GM21786 (cell line): Measurements from ENCODE around the gene LPCAT4.

Experiments
- ATAC-seq: cut with Tn5 transposase; IDR thresholded peaks from one replicate; pipeline ENCODE4 v1.9.1; 2021; ENCODE audit not compliant: unreplicated experiment

Gene LPCAT4

DNA sequence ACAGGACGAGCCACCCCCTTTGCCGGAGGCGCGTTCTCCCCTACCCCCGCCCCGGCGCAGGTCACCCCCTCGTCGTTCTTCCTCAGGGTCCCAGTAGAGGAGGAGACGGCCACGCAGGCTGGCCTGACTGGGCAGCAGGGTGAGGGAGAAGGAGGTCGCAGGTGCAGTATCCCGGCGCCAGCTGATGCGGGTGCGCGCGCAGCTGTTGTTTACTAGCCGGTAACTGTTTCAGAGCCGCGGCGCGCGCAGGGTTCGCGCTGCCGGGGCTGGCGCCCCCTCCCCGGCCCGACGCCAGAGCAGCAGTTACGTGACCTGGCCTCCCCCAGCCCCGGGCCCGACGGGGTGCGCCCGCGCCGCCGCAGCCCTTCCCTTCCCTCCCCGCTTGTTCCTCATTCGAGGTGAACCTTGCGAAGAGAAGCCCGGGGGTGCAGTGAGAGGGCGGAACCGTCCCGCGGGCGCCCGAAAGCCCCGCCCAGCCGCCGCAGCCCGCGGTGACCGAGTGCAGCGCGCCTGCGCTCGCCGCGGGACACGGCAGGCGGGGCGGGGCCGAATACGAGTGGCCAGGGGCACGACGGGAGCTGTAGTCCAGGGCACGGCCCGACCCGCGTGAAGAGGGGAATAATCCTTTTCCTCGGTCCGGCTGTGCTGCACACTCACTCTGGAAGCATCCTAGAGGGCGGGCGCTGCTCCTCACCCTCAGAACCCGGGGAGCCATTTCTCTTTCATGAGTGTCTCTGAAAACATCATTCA is 29.3 kb downstream of the LPCAT4 start, which contains the start of gene SLC12A6:
TSS of gene SLC12A6 (minus strand) at position 225 of the 750 bp plus-strand sequence. CDS start 1,101 bp downstream, outside the sequence.
- peak; percentile 64 for ATAC-seq

DNA sequence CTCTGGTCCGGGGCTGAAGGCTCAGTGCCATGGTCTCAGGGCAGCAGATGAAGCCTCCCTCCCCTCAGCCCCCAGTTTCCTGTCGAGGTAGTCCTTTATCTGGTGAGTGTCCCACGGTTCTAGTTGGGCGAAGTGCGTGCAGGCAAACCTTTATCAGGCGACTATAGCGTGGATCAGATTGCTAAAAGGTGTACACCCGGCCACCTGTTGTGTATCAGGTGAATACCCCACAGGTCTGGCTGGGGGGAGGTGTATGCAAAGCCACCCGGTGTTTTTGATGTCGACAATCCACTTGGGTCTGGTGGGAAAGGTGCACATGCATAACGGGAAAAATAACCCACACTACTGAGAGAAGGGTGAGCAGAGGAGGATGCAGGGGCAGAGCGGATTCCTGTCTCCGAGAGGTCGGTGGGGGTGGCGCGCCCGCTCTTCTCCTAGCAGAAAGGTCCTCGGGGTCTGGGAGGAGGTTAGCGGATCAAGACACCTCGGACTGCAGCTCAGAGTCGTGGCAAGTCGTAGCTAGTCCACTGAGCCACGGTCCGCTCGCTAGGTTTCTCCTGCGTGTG is 29.9 kb downstream of the LPCAT4 start:
- no peak for ATAC-seq

DNA sequence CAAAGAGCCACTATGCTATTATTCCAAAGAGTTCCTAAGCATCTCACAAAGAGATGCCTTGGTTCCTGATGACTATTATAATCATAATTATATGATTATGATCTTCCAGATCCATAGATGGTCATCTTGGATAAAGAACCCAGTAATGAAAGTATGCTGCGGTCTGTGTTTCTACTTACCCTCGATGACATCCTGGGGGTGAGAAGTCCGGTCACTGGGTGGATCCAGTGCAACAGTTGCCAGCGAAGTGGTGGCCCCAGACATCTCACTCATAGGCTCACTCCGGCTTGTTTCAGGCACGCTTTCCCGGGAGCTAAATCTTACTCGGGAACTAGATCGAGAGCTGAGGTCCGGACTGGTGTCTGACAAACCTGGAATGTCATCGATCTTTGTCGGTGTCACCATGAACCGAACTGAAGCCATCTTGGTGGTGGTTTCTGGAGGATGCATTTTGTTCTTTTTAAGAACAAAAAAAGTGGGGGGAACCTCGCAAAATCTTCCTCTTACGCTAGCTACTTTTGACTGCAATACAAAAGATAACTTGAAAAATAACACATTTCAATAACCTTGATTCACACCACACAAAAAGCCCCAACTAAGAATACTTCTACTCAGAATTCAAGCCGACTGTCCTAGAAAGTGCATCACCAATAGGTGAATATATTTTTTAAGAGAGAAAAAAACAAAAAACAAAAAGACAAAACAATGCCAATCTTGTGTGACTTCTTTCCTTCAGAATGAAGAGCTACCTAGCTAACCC is 30.6 kb downstream of the LPCAT4 start:
- ATAC-seq = no peak

DNA sequence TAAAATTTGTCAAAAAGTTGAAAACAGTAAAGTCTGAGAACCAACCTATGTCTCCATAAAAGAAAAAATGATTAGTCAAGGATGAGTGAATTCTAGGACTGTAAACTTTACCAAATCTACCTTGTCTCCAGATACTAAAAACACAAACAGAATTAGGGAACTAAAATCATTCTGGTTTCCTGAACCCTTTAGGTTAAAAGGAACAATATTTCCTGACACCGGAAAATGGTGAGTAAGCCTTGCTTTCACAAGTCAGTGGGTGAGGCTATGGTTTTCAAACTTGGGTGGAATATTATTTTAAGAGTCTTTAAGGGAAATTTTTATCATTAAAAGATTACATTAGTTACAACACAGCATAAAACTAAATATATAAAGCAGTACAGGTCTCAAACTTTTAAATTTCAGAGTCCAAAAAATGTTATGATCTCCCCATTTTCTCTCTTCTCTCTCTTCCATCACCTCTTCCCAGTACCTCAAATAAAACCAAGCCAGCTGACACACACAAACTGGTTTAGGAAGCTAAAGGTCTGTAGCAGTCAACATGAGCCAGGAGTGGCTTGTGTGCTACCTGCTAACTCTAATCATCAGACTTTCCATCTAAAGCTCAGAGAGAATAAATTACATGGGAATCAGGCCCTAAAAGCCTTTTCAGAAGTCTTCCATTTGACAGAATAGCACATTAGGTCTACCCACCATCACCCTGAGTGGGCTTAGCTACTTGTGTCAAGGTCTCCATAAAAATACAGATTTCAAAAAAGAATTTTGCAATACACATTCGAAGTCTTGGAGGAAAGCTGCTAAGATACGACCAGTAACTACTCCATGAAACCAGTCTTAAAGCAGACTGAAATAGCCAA is 31.6 kb downstream of the LPCAT4 start:
- no peak for ATAC-seq

DNA sequence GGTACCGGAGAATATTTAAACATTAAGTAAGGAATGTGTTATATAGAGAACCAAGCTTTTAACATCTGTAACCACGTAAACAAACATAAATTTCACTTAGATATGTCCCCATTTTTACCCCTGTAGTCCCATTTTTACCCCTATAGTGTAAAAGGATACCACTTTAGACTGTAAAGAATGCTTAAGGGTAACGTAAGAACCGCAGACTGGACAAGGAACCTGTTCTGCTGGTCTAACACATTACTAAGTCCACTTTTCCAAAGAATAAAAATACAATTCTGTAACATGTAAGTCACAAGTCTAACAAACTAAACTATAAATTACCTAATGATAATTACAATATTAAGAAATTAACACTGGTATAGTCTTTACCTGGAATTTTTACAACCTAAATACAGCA is 32.3 kb downstream of the LPCAT4 start:
- ATAC-seq = no peak

DNA sequence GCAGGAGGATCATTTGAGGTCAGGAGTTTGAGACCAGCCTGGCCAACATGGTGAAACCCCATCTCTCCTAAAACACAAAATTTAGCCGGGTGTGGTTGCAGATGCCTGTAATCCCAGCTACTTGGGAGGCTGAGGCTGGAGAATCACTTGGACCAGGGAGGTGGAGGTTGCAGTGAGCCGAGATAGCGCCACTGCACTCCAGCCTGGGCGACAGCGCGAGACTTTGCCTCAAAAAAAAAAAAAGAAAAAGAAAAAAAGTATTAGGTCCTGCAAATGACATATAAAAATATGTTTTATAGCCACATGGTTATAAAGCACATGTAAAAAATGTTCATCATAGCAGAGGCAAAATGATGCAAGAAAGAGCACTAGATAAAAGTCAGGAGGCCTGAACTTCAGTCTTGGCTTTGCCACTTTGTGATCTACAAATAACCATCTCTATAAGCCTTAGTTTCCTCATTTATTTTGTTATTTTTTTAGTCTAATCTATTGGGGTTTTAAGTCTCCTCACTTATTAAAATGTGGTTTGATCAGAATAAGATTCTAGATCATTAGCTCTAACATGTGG is 34.4 kb downstream of the LPCAT4 start:
- ATAC-seq = no peak

DNA sequence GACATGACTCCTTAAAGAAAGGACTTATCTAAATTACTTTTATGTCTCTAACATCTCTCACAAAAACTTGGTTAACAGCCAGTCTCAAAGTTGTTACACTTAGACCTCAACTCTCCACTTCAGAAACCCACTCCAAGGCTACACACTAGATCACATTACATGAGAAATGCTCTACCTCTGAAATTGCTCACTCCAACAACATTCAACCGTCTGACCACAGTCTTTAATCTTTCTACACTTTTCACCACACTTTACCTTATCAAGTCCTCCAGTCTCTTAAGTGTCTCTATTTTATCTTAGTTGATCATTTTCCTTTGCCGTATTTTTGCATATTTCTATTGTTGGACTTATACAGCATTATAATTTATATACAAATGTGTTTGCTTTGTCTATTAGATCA is 35.2 kb downstream of the LPCAT4 start:
- no peak for ATAC-seq

DNA sequence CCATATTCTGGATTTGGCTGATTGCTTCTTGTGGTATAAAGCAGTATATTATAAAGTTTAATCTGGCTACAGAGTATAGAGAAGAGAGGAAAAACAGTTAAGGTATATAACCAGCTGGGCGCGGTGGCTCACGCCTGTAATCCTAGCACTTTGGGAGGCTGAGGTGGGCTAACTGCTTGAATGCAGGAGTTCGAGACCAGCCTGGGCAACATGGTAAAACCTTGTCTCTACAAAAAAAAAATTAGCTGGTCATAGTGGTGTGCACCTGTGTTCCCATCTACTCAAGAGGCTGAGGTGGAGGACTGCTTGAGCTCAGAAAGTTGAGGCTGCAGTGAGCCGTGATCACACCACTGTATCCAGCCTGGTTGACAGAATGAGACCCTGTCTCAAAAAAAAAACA is 36.7 kb downstream of the LPCAT4 start:
- no peak for ATAC-seq

DNA sequence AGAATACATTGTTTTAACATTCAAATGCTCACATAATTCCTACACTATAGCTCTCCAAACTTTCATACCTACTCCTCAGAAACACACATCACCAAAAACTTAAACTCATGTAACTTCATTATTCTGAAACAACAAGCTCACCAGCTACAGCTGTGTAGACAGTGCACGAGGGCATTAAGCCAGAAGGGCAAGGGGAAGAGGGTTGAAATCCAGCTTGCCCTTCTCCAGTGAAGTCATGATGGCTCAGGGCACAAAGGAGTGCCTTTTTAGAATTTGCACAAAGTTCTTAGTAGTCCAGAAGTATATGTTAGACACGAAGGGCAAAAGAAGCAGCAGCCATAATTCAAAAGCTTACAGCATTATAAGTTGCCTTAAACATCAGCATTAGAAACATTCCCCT is 38.0 kb downstream of the LPCAT4 start:
- no peak for ATAC-seq

DNA sequence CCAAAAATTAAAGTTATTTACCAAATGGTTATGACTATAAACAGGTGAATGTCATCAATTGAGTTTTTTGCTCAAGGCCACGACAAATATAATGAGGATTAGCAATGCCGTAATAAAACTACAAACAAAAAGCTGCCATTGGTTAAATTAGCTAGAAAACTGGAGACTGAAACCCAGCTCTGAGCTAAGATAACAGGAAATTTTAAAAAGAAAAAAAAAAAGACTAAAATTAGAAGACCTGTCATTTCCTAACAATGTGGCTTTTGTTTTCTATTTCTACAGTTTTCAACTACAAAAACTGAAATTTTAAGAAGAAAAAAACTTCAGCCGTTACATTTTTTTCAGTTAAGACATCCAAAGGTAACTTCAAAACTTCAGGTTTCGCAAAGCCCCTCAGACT is 39.1 kb downstream of the LPCAT4 start:
- no peak for ATAC-seq

DNA sequence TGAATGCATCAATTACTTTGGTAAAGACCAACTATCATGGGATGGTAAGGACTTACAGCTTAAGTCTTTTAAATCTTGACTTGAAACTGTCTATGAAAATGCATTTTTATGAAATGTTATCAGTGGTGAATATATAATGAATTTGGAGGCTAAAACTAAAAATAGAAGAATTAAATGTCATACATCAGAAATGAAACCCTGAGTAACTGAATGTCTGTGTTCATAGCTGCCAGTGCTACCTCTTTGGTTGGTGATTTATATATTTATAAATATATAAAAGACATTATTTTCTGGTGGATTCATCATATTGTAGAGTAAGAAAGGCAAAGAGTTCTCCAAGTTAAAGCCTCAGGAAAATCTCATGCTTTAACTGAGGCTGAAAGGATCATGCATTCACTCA is 41.6 kb downstream of the LPCAT4 start:
- ATAC-seq = no peak

DNA sequence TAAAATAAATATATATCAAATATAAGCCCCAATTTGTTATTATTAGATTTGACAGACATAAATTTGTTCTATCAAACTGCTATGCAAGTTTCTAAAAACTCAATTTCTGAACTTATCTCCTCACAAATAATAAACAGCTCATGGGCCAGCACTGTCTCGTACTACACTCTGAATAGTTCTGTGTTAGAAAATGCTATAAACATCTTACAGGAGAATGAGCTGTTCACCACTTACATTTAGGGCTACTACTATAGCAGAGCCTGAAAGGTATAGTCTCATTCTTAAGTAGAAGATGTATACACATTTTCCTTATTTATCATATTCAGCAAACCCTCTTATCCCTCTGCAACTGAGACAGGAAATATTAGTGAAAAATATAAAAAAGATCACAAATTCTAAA is 42.1 kb downstream of the LPCAT4 start:
- ATAC-seq = no peak

DNA sequence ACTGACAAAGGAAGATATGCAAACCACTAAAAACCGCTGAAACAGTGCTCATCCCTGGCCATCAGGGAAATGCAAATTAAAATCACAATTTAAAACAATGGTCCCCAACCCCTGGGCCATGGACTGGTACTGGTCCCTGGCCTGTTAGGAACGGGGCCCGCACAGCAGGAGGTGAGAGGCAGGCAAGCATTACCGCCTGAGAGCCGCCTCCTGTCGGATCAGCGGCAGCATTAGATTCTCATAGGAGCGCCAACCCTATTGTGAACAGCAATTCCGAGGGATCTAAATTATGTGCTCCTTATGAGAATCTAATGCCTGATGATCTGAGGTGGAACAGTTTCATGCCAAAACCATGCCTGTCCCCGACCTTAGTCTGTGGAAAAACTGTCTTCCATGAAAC is 43.8 kb downstream of the LPCAT4 start:
- ATAC-seq = no peak

DNA sequence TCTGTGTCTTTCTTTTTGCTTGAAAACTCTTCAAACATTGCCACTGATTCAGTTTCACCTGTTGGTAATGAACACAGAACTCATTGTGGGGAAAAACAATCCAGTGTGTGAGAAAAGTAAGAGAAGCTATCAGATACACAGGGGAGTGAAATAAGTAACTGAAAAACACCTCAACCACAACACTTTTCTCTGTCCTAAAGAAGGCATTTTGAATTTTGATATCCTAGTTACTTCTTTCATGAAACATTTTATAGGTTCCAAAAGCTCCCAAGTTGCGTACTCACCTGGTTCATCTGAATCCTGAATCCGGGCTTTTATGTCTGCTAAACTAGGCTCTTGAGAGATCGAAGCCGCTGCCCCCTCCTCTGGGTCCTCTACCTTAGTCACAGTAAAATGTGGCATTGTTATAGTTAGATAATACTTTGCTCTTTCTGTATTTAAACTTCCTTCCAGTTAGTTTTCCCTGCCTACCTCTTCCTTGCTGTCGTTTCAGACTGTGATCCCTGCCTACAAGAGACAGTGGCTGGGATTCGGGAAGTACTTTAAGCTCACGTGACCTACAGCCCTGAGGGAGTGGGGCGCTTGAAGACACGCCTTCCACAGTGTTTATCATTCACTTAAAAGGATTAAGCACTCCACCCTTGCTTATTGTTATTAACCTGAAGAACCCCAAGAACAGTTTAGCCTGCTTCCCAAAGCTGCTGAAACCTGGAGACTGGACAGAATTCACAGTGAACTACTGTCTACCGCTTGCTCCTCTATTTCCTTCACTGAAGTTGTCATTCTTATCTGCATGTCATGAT is 48.5 kb downstream of the LPCAT4 start:
- peak; percentile 68 for ATAC-seq

DNA sequence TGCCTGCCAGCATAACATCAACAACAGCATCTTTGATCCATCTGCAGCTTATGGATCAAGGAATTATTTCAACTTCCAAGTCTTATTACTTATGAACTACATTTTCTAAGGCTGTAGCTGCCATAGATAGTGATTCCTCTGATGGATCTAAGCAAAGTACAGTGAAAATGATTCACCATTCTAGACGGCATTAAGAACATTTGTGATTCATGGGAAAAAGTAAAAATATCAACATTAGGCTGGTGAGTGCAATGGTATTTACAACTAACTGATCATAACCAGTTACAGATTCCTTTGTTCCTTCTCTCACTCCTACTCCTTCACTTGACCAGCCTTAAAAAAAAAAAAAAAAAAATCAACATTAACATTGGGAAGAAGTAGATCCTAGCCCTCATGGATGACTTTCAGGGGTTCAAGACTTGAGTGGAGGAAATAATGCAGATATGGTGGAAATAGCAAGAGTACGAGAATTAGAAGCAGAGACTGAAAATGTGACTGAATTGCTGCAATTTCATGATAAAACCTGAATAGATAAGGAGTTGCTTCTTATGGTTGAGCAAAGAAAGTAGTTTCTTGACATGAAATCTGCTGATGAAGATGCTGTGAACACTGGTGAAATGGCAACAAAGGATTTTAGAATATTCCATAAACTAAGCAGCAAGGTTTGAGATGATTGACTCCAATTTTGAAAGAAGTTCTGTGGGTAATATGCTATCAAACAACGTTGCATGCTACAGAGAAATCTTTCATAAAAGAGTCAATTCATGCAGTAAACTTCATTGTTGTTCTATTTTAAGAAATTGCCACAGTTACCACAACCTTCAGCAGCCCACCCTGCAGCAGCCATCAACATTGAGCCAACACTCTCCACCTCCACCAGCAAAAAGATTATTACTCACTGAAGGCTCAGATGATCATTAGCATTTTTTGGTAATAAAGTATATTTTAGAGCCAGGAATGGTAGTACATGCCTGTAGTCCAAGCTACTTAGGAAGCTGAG is 52.2 kb downstream of the LPCAT4 start:
- ATAC-seq = no peak

DNA sequence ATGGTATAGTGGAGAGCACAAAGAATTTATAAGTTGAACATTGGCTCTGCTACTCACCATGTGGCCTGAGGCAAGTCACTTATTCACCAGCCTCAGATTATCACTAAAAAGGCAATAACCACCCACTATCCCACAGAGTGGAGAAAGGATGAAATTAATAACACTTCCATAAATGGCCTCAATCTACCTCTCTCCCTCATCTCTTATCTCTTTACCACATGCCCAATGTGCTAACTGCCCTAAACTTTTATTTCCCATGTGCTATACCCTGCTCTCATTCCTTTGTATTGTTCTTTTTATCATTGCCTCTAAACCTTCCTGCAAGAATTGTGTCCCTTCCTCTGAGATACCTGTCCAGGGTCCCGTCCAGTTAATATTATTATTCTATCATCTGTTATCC is 55.4 kb downstream of the LPCAT4 start:
- no peak for ATAC-seq
